ENCODE measurements around the gene TNFSF12. TPM values are rescaled to one million over a fixed set of nuclear protein-coding genes. Genes with fewer than 3 reads are reported as not detected.

TNFSF12 gene
- total RNA-seq, 4 donors from 2014 or later, result 20.8 to 53.1 (median 31.5) TPM

GRCh38 chr17:7558544-7559319 is 9.9 kb downstream of the TNFSF12 start, which contains the start of gene TNFSF13:
TSS of gene TNFSF13 (plus strand) at chr17:7558750. CDS start at chr17:7559040, 290 bp downstream.
- H3K4me3 ChIP-seq, result peak within 1 kb of the TSS; percentile 15 to 98 (median 35)
- in situ Hi-C loops (cut with MboI; ENCODE audit: low pct_ligation_motif_present in 1 of 4, low pct_unique_long_range_greater_than_20kb in 1 of 4, low sequenced_read_pairs in 3 of 4), result no loop called here
- no peaks in the 10 kb centered on the region for H3K9me3 ChIP-seq
- peaks cover 43 to 62% (median 60%) of the 10 kb centered on the region in 4 donors for H3K4me1 ChIP-seq
- whole genome bisulfite sequencing, 2 donors (ENCODE audit: low coverage in 1 of 2), result 3 to 29% methylated on average over 5 to 16 of the region's 16 CpGs
- intact Hi-C loops (cut with DNase I; ENCODE audit: low total_unique reads), result loop anchor here (5.0 to 10.0 kb wide), 2 partner anchors 41 to 204 kb away; partner anchors contain the start of genes KCTD11 and TMEM95
- peak within 1 kb of the TSS; percentile 93 to 98 (median 98) for H3K27ac ChIP-seq
- TF ChIP-seq EP300 (IDR thresholded peaks at IDR 0.05; ENCODE audit: low read depth) (no peak), POLR2A (IDR thresholded peaks at IDR 0.05) (no peak), POLR2AphosphoS5 (IDR thresholded peaks at IDR 0.05) (peak in 1 of 3 donors; percentile 31)
- peaks cover 0 to 4% (median 0%) of the 10 kb centered on the region in 4 donors for H3K36me3 ChIP-seq
- H3K27me3 ChIP-seq, result no peaks in the 10 kb centered on the region
- peak; percentile 75 for DNase-seq

GRCh38 chr17:7559320-7560171 is 10.7 kb downstream of the TNFSF12 start:
- Histone ChIP-seq H3K9me3 (no peaks in the 10 kb centered on the region), H3K4me3 (peak overlapping the region; percentile 15 to 98 (median 35)), H3K4me1 (peaks cover 46 to 67% (median 63%) of the 10 kb centered on the region in 4 donors), H3K27ac (peak overlapping the region; percentile 93 to 98 (median 98)), H3K36me3 (peaks cover 0 to 12% (median 0%) of the 10 kb centered on the region in 4 donors), H3K27me3 (no peaks in the 10 kb centered on the region)
- DNase-seq, result peak; percentile 74
- intact Hi-C loops (cut with DNase I; ENCODE audit: low total_unique reads), result loop anchor here (5.0 to 10.0 kb wide), 2 partner anchors 42 to 205 kb away; partner anchors contain the start of genes KCTD11 and TMEM95
- in situ Hi-C loops (cut with MboI; ENCODE audit: low pct_ligation_motif_present in 1 of 4, low pct_unique_long_range_greater_than_20kb in 1 of 4, low sequenced_read_pairs in 3 of 4), result no loop called here
- TF ChIP-seq POLR2AphosphoS5 (IDR thresholded peaks at IDR 0.05) (no peak), EP300 (IDR thresholded peaks at IDR 0.05; ENCODE audit: low read depth) (no peak), POLR2A (IDR thresholded peaks at IDR 0.05) (no peak), CTCF (IDR thresholded peaks at IDR 0.05) (no peak)
- 60% methylated on average over 1 to 18 of the region's 18 CpGs for WGBS, 2 donors (ENCODE audit: low coverage in 1 of 2)

DNA sequence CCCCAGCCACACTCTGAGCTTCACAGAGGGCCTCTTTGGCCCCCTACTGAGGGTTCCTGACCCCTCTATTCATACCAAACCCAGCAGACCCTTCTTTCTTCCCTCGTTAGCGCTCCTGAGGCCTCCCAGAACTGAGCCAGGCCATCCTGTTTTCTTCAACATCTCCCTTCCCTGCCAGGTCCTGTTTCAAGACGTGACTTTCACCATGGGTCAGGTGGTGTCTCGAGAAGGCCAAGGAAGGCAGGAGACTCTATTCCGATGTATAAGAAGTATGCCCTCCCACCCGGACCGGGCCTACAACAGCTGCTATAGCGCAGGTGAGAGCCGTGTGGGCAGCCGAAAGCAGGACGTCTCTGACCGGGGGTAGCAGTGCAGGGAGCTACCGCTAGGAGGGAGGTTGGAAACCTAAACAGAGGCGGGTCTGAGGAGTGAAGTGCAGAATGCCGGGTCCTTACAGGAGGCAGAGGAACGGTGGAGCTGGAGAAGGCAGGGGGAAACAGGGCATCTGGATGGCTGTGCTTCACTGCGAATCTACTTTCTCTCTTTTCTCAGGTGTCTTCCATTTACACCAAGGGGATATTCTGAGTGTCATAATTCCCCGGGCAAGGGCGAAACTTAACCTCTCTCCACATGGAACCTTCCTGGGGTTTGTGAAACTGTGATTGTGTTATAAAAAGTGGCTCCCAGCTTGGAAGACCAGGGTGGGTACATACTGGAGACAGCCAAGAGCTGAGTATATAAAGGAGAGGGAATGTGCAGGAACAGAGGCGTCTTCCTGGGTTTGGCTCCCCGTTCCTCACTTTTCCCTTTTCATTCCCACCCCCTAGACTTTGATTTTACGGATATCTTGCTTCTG is 11.5 kb downstream of the TNFSF12 start:
- TF ChIP-seq POLR2A (IDR thresholded peaks at IDR 0.05) (peak; percentile 16), EP300 (IDR thresholded peaks at IDR 0.05; ENCODE audit: low read depth) (no peak), POLR2AphosphoS5 (IDR thresholded peaks at IDR 0.05) (peak in 1 of 3 donors; percentile 25), CTCF (IDR thresholded peaks at IDR 0.05) (peak; percentile 53 to 87 (median 71))
- in situ Hi-C loops (cut with MboI; ENCODE audit: low pct_ligation_motif_present in 1 of 4, low pct_unique_long_range_greater_than_20kb in 1 of 4, low sequenced_read_pairs in 3 of 4), result no loop called here
- H3K27me3 ChIP-seq, result no peaks in the 10 kb centered on the region
- intact Hi-C loops (cut with DNase I; ENCODE audit: low total_unique reads), result no loop called here
- peaks cover 46 to 67% (median 63%) of the 10 kb centered on the region in 4 donors for H3K4me1 ChIP-seq
- H3K4me3 ChIP-seq, result peak overlapping the region in 3 of 4 donors; percentile 8 to 98 (median 73)
- DNase-seq, result peak; percentile 87
- H3K9me3 ChIP-seq, result no peaks in the 10 kb centered on the region
- H3K36me3 ChIP-seq, result peaks cover 0 to 17% (median 3%) of the 10 kb centered on the region in 4 donors
- H3K27ac ChIP-seq, result peak overlapping the region; percentile 93 to 98 (median 98)
- 19 to 32% methylated on average over 10 to 22 of the region's 22 CpGs for WGBS, 2 donors (ENCODE audit: low coverage in 1 of 2)

GRCh38 chr17:7561028-7561575 is 12.2 kb downstream of the TNFSF12 start:
- Histone ChIP-seq H3K36me3 (peaks cover 0 to 24% (median 7%) of the 10 kb centered on the region in 4 donors), H3K27me3 (no peaks in the 10 kb centered on the region), H3K9me3 (no peaks in the 10 kb centered on the region), H3K27ac (peak overlapping the region; percentile 93 to 98 (median 98)), H3K4me3 (peak overlapping the region; percentile 18 to 98 (median 83)), H3K4me1 (peaks cover 46 to 67% (median 63%) of the 10 kb centered on the region in 4 donors)
- WGBS, 2 donors (ENCODE audit: low coverage in 1 of 2), result 0% methylated on average over 6 to 32 of the region's 32 CpGs
- intact Hi-C loops (cut with DNase I; ENCODE audit: low total_unique reads), result no loop called here
- DNase-seq, result peak; percentile 97
- in situ Hi-C loops (cut with MboI; ENCODE audit: low pct_ligation_motif_present in 1 of 4, low pct_unique_long_range_greater_than_20kb in 1 of 4, low sequenced_read_pairs in 3 of 4), result no loop called here
- TF ChIP-seq CTCF (IDR thresholded peaks at IDR 0.05) (peak; percentile 64 to 96 (median 85)), EP300 (IDR thresholded peaks at IDR 0.05; ENCODE audit: low read depth) (no peak), POLR2AphosphoS5 (IDR thresholded peaks at IDR 0.05) (peak in 2 of 3 donors; percentile 13 to 38), POLR2A (IDR thresholded peaks at IDR 0.05) (no peak)

All from transverse colon (tissue), 4 donors.